Esophagus muscularis mucosa (tissue), 4 donors: ENCODE results near the gene SUPT4H1. TPM values are rescaled to one million over a fixed set of nuclear protein-coding genes. Genes with fewer than 3 reads are reported as not detected.

Source experiments
- DNase-seq: peaks from one replicate; pipeline ENCODE4 v3.0.0-alpha.2; 2017; ENCODE audit errors: extremely low spot score
- H3K27ac ChIP-seq, 4 donors: fragments of 200-600 bp; sonication (generic); replicated peaks in 1 of 4; 1 replicate in 3 of 4; 2 replicates in 1 of 4; pipeline ENCODE4 v1.5.1; 2016 to 2019; ENCODE audit warnings: mild to moderate bottlenecking in 1 of 4
- H3K27me3 ChIP-seq, 4 donors: fragments of 200-600 bp; sonication (generic); one replicate each; pipeline versions ENCODE4 v1.5.1 to v1.6.0; 2016 to 2019
- H3K36me3 ChIP-seq, 4 donors: fragments of 200-600 bp; sonication (generic); one replicate each; pipeline ENCODE4 v1.5.1; 2016 to 2019
- H3K4me1 ChIP-seq, 4 donors: fragments of 200-600 bp; sonication (generic); one replicate each; pipeline ENCODE4 v1.5.1; 2016 to 2019
- H3K4me3 ChIP-seq, 4 donors: fragments of 200-600 bp; sonication (generic); 1 replicate in 2 of 4; 2 replicates in 2 of 4; pipeline ENCODE4 v1.5.1; 2016 to 2019; ENCODE audit warnings: mild to moderate bottlenecking in 4 of 4, moderate library complexity in 1 of 4
- H3K9me3 ChIP-seq, 4 donors: fragments of 200-600 bp; sonication (generic); 1 replicate in 3 of 4; 2 replicates in 1 of 4; pipeline ENCODE4 v1.5.1; 2016 to 2019
- CTCF ChIP-seq, 3 experiments: fragments of 200-600 bp in 2 of 3; fragments of 450-650 bp in 1 of 3; sonication (generic) in 2 of 3; IDR thresholded peaks; one replicate each; pipeline ENCODE4 v1.5.1; 2017 to 2019; ENCODE audit warnings: antibody characterized with exemption in 3 of 3, mild to moderate bottlenecking in 2 of 3, moderate library complexity in 1 of 3
- EP300 ChIP-seq: sonication (generic); formaldehyde crosslinking; IDR thresholded peaks from one replicate; pipeline ENCODE4 v1.6.1; 2017; ENCODE audit warnings: antibody characterized with exemption
- POLR2A ChIP-seq: fragments of 450-650 bp; IDR thresholded peaks from one replicate; pipeline ENCODE4 v1.6.1; 2017; ENCODE audit warnings: antibody characterized with exemption, moderate library complexity, mild to moderate bottlenecking, low read depth
- POLR2AphosphoS5 ChIP-seq, 2 donors: sonication (generic); formaldehyde crosslinking; IDR thresholded peaks; one replicate each; pipeline ENCODE4 v1.6.1; 2017; ENCODE audit warnings: antibody characterized with exemption in 2 of 2
- WGBS: methylation state at CpG from one replicate; pipeline ENCODE4 v1.1.5; 2018; 5-methylcytosine and 5-hydroxymethylcytosine counted together
- intact Hi-C: fragments of 100-400 bp; cut with DNase I; formaldehyde crosslinking; loops from one replicate; pipeline ENCODE4 v1.15.1; 2023
- total RNA-seq, 4 donors: library from RNA; depleted of rRNA; stranded (reverse); fragments of >200 nt; gene quantifications; one replicate each; pipeline versions ENCODE4 v1.1.0 to v1.2.1, GENCODE V29; 2016

SUPT4H1 gene
- total RNA-seq, 4 donors from 2014 or later, result 35.3 to 59.6 (median 47.0) TPM

- intact Hi-C loops, result no loop called here
- Histone ChIP-seq H3K36me3 (no peaks in the 10 kb centered on the region), H3K27ac (no peak overlapping the region), H3K27me3 (no peaks in the 10 kb centered on the region), H3K4me1 (no peaks in the 10 kb centered on the region), H3K4me3 (no peak overlapping the region), H3K9me3 (no peaks in the 10 kb centered on the region)
- WGBS, result 61% methylated on average over 5 of the region's 5 CpGs
- DNase-seq, result no peak
- TF ChIP-seq CTCF (IDR thresholded peaks at IDR 0.05) (no peak), POLR2A (no peak), EP300 (no peak), POLR2AphosphoS5 (IDR thresholded peaks at IDR 0.05) (no peak)
Measured at GRCh38 chr17:58365980-58366595, 14.1 kb upstream of the SUPT4H1 start.

DNA sequence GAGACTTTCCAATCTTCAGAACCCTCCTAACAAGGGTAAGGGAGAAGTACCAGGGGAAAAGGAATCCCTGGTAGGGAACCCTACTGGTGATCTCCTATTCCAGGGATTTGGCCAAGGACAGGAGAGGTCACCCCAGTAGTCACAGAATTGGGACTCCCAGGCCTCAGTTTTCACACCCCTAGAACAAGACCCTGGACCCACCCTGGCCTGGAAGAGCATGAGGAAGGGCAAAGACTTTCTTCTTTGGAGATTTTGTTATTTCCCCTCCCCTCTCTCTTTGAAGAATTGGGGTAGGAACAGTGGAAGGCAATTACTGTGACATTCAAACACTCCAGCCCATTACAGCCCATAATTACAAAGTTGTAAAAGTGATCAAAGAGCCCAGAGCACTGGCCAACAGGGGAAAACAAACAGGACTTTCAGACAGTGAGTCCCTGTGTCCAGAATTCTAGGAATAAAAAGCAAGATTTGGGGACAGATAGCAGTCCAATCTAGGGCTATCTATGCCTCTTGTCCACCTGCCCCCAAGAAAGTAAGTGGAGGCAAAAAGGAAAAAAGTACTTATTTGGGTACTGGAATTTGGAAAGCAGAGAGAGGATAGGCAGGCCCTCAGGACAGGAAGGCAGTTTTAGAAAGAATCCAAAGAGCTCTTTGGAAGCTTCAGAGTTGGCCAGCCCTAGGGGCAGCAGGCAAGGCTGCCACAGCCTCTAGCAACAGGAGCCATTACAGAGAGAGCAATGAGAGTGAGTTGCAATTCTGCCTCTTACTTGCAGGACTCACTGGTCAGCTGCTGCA is 13.4 kb upstream of the SUPT4H1 start:
- Histone ChIP-seq H3K4me3 (no peak overlapping the region), H3K9me3 (no peaks in the 10 kb centered on the region), H3K27ac (no peak overlapping the region), H3K27me3 (no peaks in the 10 kb centered on the region), H3K4me1 (no peaks in the 10 kb centered on the region), H3K36me3 (no peaks in the 10 kb centered on the region)
- no peak for TF ChIP-seq POLR2AphosphoS5 (IDR thresholded peaks at IDR 0.05)
- TF ChIP-seq EP300, result no peak
- no peak for TF ChIP-seq CTCF (IDR thresholded peaks at IDR 0.05)
- TF ChIP-seq POLR2A, result no peak
- no peak for DNase-seq
- intact Hi-C loops, result no loop called here

GRCh38 chr17:58364270-58364942 is 12.4 kb upstream of the SUPT4H1 start:
- H3K27ac ChIP-seq, result no peak overlapping the region
- 69% methylated on average over 5 of the region's 7 CpGs for WGBS
- intact Hi-C loops, result no loop called here

DNA sequence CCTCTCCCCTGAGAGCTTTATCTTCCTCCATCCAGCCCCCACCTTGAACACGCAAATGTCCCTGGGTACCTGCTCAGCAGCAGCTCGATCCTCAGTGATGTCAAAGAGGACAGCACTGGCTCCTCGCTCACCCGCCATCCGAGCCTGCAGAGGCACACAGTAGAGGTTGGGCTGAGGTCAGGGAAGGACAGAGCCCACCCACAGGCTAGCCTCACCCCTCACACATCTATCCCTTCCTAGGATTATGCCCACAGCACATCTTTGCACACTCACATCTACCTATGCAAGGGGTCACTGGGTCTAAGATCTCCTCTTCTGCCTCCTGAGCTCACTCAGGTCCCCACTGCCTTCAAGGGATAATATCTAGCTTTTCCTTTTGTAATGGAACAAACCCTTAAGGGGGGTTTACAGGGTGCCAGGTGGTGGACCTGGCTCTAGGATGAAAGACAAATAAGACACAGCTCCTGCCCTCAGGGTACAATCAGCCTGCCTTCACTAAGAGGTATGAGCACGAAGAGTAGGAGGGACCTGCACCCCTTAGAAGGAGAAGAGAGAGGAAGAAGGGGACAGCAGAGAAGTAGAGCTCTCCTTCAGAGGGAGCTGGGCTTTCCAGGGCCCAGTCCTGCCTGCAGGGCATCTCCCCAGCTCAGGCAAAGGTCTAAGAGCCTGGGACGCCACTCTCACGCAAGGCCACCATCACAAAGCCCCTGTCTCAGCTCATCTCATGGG is 11.6 kb upstream of the SUPT4H1 start:
- no peak for DNase-seq
- H3K27ac ChIP-seq, result no peak overlapping the region
- no peaks in the 10 kb centered on the region for H3K36me3 ChIP-seq
- no peak overlapping the region for H3K4me3 ChIP-seq
- no peak for TF ChIP-seq POLR2A
- TF ChIP-seq CTCF (IDR thresholded peaks at IDR 0.05), result no peak
- TF ChIP-seq POLR2AphosphoS5 (IDR thresholded peaks at IDR 0.05), result no peak
- no peak for TF ChIP-seq EP300
- H3K27me3 ChIP-seq, result no peaks in the 10 kb centered on the region
- 83% methylated on average over 8 of the region's 8 CpGs for WGBS
- no peaks in the 10 kb centered on the region for H3K4me1 ChIP-seq
- no peaks in the 10 kb centered on the region for H3K9me3 ChIP-seq
- intact Hi-C loops, result no loop called here

More at GRCh38 chr17:58364270-58364942, 12.4 kb upstream of the SUPT4H1 start:
- DNase-seq, result no peak
- no peaks in the 10 kb centered on the region for H3K27me3 ChIP-seq
- no peak for TF ChIP-seq EP300
- no peak for TF ChIP-seq POLR2A
- TF ChIP-seq CTCF (IDR thresholded peaks at IDR 0.05), result no peak
- TF ChIP-seq POLR2AphosphoS5 (IDR thresholded peaks at IDR 0.05), result no peak
- no peak overlapping the region for H3K4me3 ChIP-seq
- no peaks in the 10 kb centered on the region for H3K4me1 ChIP-seq
- H3K36me3 ChIP-seq, result no peaks in the 10 kb centered on the region
- no peaks in the 10 kb centered on the region for H3K9me3 ChIP-seq
